ENCODE data around the gene AUTS2.

- no peak for TF ChIP-seq CTCF (IDR thresholded peaks at IDR 0.05; ENCODE audit: poor library complexity, severe bottlenecking)
- no peak for TF ChIP-seq POLR2AphosphoS5 (IDR thresholded peaks at IDR 0.05)
- no peak for TF ChIP-seq EZH2 (IDR thresholded peaks at IDR 0.05; ENCODE audit: borderline replicate concordance, insufficient read depth, low read length, poor library complexity, severe bottlenecking)
- TF ChIP-seq SMC3 (conservative IDR thresholded peaks at IDR 0.05; ENCODE audit: poor library complexity), result no peak
- TF ChIP-seq TAF1 (IDR thresholded peaks at IDR 0.05; ENCODE audit: low read depth), result no peak
- no peak for TF ChIP-seq RAD21 (conservative IDR thresholded peaks at IDR 0.05)
- TF ChIP-seq EP300 (conservative IDR thresholded peaks at IDR 0.05; ENCODE audit: poor library complexity, severe bottlenecking), result no peak
These were observed 349.7 kb downstream of the AUTS2 start for GRCh38 chr7:69947998-69948397.
